Naive thymus-derived CD8-positive, alpha-beta T cell (primary cell): Measurements from ENCODE around the gene ZNF605. TPM values are rescaled to one million over a fixed set of nuclear protein-coding genes. Genes with fewer than 3 reads are reported as not detected.

ENCODE experiments used
- polyA plus RNA-seq, 3 donors: library from polyadenylated mRNA; unstranded; fragments of 300-500 nt; fragmentation: Illumina TruSeq; gene quantifications; one replicate each; pipeline ENCODE4 v1.2.3, GENCODE V29; 2021
- total RNA-seq, 8 experiments: library from RNA in 2 of 8; stranded (reverse) in 2 of 8; gene quantifications; one replicate each; pipeline ENCODE4 v1.2.3 and lab custom pipeline; 2021 to 2026

ZNF605 gene
- total and polyA plus RNA-seq, 5 experiments from 2014 or later, result 0.46 to 18.6 (median 0.72) TPM

Other genes starting within 250 kb of the ZNF605 start
- 10 to 100 TPM; 27.5 to 28.9 TPM for gene PGAM5, start 245.5 kb downstream of the ZNF605 start, total RNA-seq
- gene PGAM5, start 245.5 kb downstream of the ZNF605 start, polyA plus RNA-seq, result 10 to 100 TPM; 20.9 to 30.9 (median 23.8) TPM
- 100 to 1,000 TPM; 100 to 107 TPM for gene ANKLE2, start 194.5 kb downstream of the ZNF605 start, total RNA-seq
- 10 to 100 TPM; 17.8 to 32.1 (median 23.0) TPM for gene ANKLE2, start 194.5 kb downstream of the ZNF605 start, polyA plus RNA-seq
- 10 to 100 TPM; 77.9 to 82.1 TPM for gene GOLGA3, start 127.4 kb downstream of the ZNF605 start, total RNA-seq
- gene GOLGA3, start 127.4 kb downstream of the ZNF605 start, polyA plus RNA-seq, result 10 to 100 TPM in 2 of 3 donors, 1 to 10 TPM in 1; 2.7 to 18.1 (median 12.2) TPM
- 10 to 100 TPM; 93.5 to 96.9 TPM for gene CHFR, start 68.7 kb downstream of the ZNF605 start, total RNA-seq
- 10 to 100 TPM; 25.1 to 37.4 (median 27.6) TPM for gene CHFR, start 68.7 kb downstream of the ZNF605 start, polyA plus RNA-seq
- 10 to 100 TPM; 30.0 to 34.2 TPM for gene ZNF26, start 30.1 kb upstream of the ZNF605 start, total RNA-seq
- 10 to 100 TPM; 10.6 to 19.2 (median 15.6) TPM for gene ZNF26, start 30.1 kb upstream of the ZNF605 start, polyA plus RNA-seq
- gene ZNF84, start 81.2 kb upstream of the ZNF605 start, total RNA-seq, result 10 to 100 TPM; 58.3 to 60.3 TPM
- gene ZNF84, start 81.2 kb upstream of the ZNF605 start, polyA plus RNA-seq, result 10 to 100 TPM; 16.9 to 19.0 (median 18.2) TPM
- 10 to 100 TPM; 22.6 to 26.4 TPM for gene ZNF140, start 124.6 kb upstream of the ZNF605 start, total RNA-seq
- 10 to 100 TPM; 18.4 to 22.3 (median 22.0) TPM for gene ZNF140, start 124.6 kb upstream of the ZNF605 start, polyA plus RNA-seq
- gene ZNF891, start 174.0 kb upstream of the ZNF605 start, total RNA-seq, result 1 to 10 TPM; 7.0 to 8.1 TPM
- gene ZNF891, start 174.0 kb upstream of the ZNF605 start, polyA plus RNA-seq, result under 1 TPM; 0.35 to 0.82 (median 0.69) TPM
- 10 to 100 TPM; 24.3 TPM for gene ZNF10, start 174.3 kb upstream of the ZNF605 start, total RNA-seq
- 10 to 100 TPM; 12.7 to 15.1 (median 14.1) TPM for gene ZNF10, start 174.3 kb upstream of the ZNF605 start, polyA plus RNA-seq
- gene ZNF268, start 225.2 kb upstream of the ZNF605 start, total RNA-seq, result 10 to 100 TPM; 32.8 to 36.6 TPM
- 10 to 100 TPM; 15.3 to 18.3 (median 16.3) TPM for gene ZNF268, start 225.2 kb upstream of the ZNF605 start, polyA plus RNA-seq